Activated CD8-positive, alpha-beta memory T cell treated with anti-CD3 and anti-CD28 coated beads, Interleukin-2, amount 50 U/mL, for 1 hour (primary cell): ENCODE data around the gene ARHGEF10L.

Source experiments
- DNase-seq: peaks from one replicate; pipeline ENCODE4 v3.0.0-alpha.2; 2020; ENCODE audit errors: extremely low read depth

Gene ARHGEF10L

DNA sequence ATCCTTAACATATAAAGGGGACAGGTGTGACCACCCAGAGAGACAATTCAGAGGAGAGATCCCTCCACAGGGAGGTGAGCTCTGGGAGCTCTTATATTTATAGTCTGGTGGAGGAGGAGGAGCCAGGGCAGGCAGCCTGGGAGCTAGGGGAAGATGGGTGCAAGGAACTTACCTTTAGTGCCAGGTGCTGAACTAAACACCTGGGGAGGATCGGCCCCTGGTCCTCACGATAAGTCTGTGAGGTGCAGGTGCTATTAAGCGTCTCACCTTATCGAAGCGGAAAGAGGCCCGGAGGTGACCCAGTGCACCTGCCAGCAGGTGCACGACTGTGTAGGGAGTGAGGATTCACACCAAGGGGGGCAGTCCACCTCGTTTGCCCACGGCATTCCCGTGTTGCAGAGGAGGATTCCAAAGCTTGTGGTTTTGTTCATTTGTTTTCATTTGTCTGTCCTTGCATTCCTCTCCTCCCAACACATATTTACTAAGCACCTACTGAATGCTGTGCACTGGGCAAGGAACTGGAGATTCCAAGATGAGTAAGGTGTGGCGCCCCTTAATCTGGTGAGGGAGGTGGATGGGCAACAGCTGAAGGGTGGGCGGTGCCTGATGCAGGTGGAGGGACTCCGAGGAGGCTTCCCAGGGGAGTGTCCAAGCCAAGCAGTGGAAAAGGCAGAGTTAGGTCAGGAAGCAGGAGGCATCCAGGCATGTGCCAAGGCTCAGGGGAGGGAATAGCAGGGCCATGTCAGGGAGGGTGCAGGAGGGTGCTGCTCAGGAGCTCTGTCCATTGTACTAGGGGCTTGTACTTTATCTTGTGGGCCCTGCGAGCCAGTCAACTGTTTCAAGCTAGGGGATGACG lies 11.5 kb downstream of the ARHGEF10L start:
- DNase-seq, result no peak

DNA sequence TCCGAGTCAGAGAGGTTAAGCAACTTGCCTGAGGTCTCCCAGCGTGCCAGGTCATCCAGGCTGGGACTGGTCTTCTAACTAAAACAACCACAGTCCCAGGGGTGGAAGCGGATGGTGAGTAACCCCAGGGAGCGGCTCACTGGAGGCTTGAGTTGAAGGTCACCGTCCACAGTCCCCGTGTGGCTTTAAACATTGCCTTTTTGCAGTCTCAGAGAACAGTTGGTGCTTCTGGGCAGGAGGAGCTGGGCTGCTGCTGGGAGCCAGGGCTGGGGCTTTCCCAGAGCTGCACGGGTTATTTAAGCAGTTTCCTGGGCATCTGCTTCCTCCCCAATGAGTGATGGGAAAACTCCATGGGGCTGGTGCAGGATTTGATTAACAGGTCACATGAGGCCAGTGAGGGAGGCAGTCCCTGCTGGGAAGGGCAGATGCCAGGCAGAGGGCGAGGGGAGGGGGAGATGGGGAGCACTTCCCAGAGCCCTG lies 12.3 kb downstream of the ARHGEF10L start:
- DNase-seq, result no peak

DNA sequence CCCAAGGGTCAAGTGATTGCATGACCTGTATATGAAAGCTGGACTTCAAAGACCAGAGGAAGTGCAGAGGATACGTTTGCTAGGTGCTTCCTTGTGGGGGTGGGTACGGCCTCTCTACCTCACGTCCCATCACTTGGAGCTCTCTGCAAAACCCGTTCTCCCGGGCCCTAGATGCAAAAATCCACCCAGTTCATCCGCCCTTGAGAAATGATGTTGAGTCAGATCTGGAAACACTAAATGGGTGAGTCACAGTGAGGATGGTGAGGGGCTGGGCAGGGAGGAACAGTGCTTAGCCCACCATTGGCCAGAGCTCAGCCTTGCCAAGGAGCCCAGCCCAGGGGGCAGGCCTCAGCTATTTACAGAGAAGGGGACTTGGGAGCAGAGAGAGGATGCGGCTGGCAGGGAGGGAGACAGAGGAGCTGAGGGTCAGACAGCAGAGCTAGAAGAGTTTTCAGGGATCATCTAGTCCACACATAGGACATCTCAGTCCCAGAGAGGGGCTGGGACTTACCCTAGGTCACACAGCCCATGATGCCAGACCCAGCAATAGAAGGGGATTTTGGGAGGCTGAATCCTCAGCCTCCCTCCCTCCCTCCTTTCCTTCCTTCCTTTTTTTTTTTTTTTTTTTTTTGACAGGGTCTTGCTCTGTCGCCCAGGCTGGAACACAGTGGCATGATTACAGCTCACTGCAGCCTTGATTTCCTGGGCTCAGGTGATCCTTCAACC lies 14.6 kb downstream of the ARHGEF10L start:
- DNase-seq, result no peak

DNA sequence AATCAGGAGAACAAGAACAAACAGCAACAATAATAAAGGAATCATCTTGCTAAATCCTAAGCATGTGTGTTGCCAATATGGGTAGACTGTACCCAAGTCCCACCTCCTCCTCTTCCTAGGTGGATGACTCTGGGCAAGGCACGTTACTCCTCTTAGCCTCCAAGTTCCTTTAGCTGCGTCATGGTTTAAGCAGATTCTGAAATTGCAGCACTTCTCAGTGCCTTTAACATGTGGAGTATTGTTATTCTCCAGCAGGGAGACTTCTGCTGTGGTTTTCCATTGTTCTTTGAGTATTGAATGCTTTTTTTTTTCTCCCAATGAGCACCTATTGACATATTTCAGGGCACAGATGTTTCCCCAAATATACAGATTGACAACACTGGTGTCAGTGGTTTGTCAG lies 15.5 kb downstream of the ARHGEF10L start:
- no peak for DNase-seq

DNA sequence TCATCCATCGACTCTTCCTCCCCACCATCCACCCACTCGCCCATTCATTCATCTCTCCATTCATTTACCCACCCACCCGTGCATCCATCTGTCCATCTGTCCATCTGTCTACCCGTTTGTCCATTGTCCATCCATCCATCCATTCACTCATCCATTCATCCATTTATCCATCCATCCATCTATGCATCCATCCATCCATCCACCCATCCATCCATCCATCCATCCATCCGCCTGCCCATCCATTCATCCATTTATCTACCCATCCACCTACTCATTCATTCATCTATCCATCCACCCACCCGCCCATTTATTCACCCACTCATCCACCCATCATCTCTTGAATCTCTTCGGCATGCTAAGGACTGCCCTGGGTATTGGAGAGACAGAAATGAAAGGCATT lies 18.5 kb downstream of the ARHGEF10L start:
- no peak for DNase-seq

DNA sequence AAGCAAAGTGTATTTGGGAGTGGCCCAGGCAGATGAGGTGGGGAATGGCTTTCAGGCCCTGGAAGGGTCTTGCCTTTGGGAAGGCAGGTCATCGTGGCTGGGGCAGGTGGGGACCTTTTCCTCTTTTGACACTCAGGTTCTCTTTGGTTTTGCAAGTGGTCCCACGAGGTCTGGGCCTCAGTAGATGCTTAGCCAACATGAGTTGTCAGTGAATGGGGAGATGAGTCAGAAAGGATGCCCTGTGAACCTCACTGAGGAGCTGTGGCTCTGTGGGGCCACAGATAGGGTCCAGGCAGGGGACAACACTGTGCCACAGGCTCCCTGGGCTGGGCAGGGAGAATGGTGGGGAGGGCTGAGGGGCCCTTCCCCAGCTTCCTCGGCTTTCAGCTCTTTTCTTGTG lies 19.0 kb downstream of the ARHGEF10L start:
- no peak for DNase-seq

DNA sequence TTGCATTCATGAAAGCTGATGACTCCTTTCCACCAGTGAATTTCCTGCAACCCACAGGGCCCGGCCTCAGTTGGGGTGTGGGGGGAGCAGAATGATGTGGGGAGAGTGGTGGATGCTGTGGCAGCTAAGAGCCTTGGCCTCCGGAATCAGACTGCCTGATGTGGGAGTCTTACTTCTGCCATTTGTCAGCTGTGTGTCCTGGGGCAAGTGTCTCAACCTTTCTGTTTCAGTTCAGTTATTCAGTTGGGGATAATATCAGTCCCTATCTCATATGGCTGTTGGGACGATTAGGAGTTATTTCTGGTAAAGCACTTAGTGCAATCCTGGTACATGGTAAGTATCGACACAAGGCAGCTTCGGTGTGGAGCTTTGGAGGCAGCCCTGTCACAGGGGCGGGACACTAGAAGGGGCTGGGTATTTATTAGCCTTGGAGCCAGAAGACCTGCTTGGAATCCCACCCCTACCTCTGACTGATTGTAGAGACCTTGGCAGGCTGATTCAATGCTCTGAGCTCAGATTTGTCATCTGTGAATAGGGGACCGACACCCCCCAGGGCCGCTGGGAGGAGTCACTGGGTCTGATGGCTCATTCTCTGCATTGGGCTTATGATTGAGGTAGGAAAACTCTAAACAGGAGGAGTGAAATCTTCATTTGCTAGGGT lies 19.6 kb downstream of the ARHGEF10L start:
- DNase-seq, result no peak

DNA sequence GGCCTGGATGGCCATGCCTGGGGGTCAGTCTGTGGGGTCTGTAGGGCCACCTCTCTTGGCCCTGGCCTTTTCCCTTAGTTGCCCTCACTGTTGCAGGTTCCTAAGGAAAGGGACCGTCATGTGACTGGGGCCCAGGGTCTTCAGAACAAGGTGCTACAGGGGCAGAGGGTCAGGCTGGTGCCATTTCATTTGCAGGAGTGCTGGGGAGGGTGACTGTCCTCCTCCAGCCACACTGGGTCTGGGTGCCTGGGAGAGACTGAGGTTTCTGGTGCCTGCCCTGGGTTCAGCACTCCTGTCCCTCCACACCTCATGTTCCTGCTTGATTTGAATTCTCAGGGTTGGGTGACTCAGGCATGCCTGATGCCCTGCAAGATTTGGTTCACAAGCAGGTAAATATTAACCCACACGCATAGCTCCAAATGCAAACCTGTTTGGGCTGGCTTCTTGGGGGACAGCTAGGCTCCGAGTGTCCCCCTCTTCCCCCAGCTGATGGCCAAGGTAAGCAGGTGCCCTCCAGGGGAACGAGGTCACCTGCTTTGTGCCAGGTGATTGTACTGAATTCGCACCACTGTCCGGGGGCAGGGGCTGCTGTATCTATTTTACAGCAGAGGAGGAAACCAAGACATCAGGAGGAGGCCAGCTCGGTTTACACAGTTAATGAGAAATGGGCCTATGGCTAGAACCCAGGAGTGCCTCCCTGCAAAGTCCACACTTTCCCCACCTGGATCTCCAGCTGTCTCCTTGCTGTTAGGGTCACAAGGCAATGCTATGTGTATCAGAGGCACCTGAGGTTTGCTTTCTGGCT lies 20.3 kb downstream of the ARHGEF10L start:
- no peak for DNase-seq

DNA sequence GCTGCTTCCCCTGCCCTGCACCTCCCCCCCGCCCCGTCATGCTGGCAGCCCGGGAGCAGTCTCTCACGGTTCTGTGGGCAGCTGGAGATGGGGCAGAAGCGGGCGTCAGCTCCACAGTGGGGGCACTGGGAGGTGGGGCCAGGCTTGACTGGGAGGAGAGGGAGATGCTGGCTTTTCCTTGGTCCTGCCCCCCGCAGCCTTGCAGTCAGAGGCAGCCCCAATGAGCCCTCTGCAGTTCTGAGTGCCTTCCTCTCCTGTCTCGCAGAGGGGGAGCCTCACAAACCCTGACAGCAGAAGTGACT lies 21.7 kb downstream of the ARHGEF10L start:
- DNase-seq, result no peak

DNA sequence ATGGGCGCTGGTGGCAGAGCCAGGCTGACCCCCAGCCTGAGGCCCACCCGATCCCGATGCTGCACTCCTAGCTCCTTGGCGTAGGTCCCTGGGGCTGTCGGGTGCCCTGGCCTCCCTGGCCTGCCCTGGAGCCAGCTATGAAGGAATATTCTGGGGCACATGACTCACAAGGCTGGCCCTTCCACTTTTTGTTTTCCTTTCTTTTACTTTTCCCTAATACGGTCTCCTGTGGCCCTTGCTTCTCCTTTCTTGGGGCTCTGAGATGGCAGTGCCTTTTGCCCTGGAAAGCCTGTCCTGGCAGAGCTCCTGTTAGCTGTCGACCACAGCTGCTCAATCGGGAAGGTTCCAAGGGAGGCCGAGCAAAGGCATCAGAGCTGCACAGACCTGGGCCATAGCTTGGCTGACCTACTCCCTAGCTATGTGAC lies 22.1 kb downstream of the ARHGEF10L start:
- no peak for DNase-seq

DNA sequence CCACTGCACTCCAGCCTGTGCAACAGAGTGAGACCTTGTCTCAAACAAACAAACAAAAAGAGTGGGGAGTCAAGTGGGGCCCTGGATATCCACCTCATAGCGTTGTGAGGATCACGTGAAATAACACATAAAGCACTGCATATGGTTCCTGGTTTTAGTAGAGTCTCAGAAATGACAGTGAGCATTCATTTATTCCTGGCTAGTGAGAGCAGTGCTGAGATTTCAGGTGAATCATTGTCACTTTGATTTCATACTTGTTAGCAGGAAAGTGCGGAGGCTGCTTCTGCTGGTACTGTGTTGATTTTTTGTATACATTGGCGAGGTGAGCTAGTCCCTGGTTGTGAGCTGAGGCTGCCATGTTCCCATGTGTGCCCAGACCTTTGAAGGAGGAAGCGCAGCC lies 22.9 kb downstream of the ARHGEF10L start:
- DNase-seq, result no peak

DNA sequence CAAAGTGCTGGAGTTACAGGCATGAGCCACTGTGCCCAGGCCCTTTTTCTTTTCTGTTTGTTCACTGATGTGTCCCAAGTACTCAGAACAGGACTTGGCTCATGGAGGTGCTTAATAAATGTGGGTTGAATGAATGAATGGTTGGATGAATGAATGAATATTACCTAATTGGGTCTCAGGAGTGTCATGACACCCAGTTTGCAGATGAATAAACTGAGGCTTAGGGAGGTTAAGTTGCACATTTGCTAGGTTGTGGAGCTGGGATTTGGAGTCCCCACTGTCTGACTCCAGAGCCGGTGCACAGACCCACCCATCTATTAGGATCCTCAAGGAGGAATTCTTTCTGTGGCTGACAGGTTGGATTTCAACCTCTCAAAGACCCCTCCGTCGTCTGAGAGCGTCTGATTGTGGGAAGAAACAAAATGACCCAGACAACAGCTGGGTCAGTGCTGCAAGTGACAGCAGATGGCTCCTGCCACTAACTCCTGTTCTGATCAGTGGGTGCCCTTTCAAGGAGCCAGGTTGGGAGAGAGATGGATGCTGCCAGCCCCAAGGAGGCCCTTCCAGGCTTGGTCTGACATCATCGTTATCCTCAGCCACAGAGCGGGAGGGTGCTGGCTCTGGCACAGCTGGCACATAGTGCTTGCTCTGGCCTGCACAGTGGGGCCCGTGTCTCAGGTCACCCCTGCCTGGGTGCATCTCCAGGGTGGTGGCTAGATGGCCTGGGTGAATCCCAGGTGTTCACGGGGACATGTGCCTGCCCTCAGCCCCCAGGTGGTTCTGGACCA lies 24.2 kb downstream of the ARHGEF10L start:
- no peak for DNase-seq

DNA sequence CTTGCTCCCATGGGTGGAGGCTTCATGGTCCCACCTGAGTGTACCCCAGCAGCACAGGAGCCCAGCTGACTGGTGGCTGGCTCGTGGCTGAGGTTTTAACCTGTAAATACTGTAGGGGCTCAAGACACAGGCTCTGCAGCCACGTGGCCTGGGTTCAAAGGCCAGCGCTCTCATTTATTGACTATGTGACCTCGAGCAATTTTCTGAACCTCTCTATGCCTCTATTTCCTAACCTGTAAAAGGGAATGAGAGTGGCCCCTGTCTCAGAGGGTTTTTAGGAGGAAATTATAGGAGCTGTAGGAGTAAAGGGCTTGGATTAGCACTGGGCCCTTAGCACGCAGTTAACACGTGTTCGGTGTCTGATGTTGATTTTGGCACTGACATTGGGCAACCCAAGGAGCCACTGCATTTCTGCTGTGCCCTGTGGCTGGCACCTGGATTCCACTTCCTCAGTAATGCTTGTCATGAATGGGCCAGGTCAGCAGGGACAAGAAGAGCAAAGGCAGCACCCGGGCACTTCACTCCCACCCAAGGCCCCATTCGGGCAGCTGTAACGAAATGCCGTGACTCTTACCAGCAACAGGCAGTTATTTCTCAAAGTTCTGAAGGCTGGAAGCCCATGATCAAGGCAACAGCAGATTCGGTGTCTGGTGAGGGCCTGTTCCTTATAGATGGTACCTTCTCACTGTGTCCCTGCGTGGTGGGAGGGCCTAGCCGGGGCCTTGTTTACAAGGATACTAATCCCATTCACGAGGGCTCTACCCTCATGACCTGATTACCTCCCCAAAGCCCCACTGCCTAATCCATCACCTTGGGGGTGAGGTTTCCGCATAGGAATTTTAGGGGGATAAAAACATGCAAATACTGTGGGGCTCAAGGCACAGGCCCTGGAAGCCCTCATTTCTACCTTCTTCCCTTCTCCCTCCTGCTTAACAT lies 25.2 kb downstream of the ARHGEF10L start:
- no peak for DNase-seq

DNA sequence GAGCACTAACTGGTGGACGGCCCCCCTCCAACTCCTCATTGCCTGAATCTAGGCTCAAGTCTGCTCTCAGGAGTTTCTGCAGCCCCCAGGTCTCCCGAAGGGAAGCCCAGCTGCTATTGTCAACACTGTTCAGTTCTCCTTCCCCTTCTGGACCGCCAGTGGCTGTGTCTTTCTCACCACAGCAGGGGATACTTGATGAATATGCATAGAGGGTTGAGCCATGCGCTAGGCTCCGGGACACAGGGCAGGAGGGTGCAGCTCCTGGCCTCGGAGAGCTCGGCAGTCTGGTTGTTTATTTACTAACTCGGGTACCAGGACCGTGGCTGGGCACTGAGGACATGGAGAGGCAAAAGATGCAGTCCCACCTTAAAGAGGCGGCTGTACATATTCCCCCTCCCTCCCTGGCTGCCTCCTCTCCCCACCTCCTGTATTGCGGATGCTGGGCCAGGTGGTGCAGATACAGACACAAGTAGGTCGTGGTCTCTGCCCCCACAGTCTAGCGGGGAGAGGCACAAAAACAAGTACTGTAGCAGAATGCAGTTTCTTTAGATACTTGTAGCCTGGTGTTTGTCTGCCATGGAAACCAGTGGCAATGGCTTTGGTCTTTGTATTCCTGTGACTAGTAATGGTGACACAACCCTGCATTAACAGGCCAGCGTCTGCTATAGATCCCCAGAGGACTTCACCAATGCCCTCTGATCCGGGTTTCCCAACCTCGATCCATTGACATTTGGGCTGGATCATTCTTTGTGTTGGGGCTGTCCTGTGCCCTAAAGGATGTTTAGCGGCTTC lies 26.2 kb downstream of the ARHGEF10L start:
- no peak for DNase-seq

DNA sequence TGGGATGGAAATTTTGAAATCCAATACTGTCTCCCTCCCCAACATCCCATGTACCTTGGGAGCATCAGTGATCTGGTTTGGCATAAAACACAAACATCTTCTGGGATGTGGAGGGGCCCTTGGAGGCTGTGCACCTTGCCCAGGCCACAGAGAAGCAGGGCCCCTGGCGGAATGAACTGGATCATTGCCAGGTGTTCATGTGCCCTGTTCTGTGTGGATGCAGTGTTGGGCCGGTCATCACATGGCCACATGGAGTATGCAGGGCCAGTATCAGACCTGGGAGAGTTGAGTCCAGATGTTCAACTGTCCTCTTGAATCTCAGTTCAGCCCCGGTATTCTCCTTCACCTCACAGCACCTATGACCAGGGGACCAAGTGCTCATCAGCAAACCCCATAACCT lies 26.9 kb downstream of the ARHGEF10L start:
- DNase-seq, result no peak

DNA sequence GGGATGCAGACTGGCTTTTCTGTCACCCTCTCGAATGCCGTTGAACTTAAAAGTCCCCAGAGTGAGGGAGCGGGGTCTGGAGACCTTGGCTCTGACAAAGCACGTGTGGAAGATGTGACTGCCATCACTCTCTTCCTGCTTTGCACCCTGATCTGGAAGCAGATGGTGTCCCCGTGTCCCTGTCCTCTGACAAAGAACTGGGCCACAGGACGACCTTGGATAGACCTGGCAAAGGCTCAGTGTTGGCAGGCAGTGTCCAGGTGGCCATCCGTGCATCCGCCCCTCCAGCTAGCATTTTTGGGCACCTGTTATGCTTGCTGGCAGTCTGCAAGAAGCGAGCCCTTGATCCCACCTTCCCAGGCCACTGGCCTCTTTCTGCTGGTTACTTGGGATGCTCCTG lies 27.4 kb downstream of the ARHGEF10L start:
- DNase-seq, result no peak

DNA sequence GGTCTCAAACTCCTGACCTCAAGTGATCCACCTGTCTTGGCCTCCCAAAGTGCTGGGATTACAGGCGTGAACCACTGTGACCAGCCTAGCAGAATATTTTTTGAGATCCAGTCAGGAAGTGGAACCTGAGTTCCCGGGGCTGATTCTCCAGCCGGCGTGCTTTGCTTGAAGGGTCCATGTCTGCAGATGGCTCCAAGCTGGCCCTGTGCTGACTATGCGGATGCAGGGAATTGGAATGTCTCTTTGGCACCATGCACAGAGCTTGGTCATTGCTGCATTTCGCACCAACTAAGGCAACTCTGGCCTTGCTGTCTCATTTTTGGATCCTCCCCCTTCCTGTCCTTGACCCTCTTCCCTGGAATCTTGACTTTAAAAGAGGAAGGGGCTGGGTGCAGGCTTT lies 28.1 kb downstream of the ARHGEF10L start:
- no peak for DNase-seq

DNA sequence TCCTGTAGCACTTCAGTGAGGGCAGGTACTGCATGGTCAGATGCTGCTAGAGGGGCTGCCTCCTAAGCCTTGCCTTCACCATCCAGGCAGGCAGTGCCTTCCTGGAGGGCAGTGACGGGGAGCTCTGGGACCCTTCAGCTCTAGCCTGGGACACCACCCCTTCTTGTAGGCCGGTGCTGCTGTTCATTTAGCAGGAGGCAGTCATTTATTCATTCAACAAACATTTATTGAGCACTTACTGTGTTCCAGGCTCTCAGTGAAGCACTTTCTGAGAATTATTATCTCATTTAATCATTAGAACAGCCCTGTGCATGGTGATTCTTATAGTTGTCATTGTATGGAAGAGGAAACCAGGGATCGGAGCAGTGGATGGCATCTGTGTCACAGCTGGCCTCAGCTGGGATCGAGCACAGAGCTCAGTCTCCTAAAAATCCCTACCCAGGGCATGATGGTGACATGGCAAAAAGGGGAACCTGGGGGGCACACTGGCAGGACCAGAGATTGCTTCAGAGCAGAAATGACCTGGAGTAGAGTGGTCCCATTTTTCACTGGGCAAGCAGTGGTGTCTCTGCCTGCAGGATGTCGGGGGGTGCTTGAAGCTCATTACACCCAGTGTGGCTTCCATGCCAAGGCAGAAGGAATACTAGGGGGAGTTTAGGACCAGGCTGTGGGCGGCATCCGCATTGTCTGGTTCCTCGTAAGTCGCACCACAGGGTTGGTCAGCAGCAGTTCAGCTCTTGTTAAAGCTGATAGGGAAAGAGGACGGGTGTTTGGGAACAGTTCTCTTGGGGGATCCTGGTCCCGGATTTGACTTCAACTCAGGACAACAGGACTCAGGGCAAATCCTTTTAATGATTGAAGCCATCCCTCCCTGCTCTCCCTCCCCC lies 28.8 kb downstream of the ARHGEF10L start:
- no peak for DNase-seq
